Activated naive CD4-positive, alpha-beta T cell (primary cell): ENCODE results near the gene B3GAT2.

Source experiments
- DNase-seq, 4 experiments: peaks; one replicate each; lab custom pipeline; 2025; lab: John Stamatoyannopoulos, UW

Gene B3GAT2

GRCh38 chr6:70894001-70894400 lies 62.9 kb downstream of the B3GAT2 start:
- DNase-seq, result no peak

DNA sequence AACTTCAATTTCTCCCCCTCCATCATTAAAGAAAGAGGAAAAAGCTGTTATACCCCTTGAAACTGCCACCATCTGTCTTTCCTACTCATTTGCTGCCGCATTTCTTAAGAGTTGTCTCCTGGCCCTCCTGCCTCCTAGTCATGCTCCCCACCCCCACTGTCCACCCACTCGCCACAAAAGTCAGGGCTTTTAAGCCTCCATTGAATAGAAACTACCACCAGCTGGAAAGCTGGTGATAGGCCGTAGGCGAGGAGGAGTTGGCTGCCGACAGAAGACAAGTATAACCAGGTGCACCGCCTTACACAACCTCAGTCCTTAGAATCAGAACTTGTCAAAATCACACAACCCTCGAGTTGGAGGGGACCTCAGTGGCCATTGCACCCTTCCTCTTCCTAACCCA lies 67.6 kb downstream of the B3GAT2 start:
- no peak for DNase-seq

GRCh38 chr6:70886661-70887060 lies 70.2 kb downstream of the B3GAT2 start:
- no peak for DNase-seq

DNA sequence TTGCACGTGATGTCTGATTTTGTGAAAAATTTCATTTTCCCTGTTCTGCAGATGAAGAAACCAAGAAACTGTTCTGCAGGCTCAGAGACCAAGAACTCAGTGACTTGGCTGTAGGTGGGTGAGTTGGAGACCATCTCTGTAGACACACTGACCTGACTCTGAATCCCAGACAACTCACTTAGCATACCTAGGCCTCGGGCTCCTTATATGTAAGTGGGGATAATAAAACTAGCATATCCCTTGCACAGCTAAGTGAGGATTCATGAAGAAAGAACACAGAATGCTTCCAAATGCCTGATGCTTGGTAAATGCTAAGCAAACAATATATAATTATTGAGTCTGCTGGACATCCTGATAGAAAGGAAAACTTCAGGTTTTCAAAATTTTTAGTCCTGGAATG lies 70.8 kb downstream of the B3GAT2 start:
- DNase-seq, result no peak

GRCh38 chr6:70884074-70884983 lies 72.5 kb downstream of the B3GAT2 start:
- peak in 3 of 4 experiments; percentile 5 to 14 (median 8) for DNase-seq

DNA sequence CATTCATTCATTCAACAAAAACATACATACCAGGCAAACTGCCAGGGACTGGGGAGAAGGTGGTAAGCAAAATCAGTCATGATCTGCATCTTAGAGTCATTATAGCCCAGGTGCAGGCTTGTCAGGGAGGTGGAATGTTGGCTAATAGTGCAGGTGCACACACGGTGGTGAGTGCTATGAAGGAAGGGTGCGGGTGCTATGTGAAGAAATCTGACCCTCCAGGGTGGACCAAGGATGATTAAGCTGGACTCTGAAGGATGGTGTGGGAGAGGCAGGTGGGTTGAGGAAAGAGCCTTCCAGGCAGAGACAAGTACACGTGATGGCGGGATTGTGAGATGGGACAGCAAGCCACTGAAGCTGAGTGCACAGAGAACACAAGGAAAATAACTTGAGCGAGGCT lies 77.4 kb downstream of the B3GAT2 start:
- no peak for DNase-seq

DNA sequence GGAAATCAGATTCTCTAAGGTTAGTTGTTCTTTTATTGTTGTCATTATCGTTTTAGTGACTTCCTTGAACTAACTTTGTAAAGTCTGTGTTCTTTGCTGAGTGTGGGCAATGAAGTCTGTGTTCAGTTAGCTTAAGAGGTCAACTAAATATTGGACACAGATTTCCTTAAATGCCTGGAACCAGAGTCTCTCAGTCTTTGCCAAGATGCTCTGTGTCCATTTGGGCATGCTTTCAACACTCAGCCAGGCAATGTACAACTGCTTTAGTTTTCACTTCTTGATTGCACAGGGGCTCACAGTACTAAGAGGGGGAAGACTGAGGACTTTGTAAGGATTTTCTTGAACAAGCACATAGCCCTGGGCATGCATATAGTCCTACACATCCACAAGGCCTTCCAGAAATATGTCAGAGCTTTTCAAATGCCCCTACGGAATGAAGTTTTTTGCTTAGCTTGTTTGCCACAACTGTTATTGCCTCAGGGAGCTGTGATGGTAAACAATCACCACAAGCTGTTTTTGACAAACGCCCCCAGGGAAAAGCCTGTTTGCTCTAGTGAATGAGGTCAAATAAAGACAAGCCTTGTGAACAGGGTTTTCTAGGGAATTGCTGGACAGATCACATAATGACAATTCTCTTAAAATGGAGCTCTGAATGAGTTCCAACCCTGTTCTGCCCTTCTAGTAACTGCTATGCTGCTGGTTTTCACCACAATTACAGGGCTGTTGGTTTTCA lies 82.5 kb downstream of the B3GAT2 start:
- DNase-seq, result no peak

- no peak for DNase-seq
Observed at GRCh38 chr6:70872469-70872868, 84.4 kb downstream of the B3GAT2 start.

DNA sequence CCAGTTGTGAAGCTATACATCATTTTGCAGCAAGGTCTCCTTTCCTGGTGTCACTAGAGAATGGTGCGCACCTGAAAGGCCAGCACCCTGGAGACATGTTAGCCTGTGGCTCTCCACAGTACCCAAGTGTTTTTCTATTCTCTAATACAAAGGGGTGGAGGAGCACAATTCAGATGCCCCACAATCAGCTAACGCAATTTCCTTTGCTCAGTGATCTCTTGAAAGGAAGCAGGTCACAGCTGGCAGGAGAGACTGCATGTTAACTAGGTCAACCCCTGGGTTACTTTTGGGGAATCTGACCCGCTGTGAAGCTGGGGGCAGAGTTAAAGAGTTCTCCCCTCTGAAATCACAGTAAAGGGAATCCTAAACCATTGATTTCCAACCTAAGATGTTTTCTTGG lies 92.5 kb downstream of the B3GAT2 start:
- DNase-seq, result no peak

GRCh38 chr6:70863343-70863742 lies 93.5 kb downstream of the B3GAT2 start:
- no peak for DNase-seq

DNA sequence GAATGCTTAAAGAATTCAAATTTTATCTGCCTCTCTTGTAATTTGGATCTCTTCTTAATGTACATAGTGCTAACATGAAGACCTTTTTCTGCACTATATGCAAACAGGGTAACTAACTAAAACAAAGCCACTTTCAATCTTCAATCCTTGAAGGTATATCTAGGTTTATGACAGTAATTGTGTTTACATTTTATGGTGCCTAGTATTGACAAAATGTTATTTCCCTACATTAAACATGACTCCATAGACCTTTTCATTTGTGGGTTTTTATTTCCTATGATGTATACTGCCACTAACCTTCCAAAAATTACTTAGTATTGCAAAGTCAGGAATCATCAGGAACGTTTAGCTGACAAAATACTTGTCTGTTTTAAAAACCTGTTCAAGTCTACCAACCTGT lies 95.9 kb downstream of the B3GAT2 start:
- DNase-seq, result no peak

DNA sequence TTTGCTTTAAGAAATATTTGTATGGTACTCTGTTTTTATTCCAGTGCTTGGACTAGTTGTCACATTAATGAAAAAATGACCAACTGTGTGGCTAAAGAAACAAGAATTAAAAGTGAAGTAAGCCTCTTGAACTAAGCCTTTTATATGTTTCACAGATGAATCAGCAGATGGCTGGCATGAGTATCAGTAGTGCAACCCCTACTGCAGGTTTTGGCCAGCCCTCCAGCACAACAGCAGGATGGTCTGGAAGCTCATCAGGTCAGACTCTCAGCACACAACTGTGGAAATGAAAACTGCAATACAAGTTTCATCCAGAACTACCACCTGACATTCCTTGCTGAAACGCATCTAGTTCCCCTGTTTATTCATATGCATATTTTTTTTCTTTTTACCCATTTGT lies 96.8 kb downstream of the B3GAT2 start:
- no peak for DNase-seq

GRCh38 chr6:70857387-70858077 lies 99.3 kb downstream of the B3GAT2 start:
- DNase-seq, result no peak

- no peak for DNase-seq
Observed at GRCh38 chr6:70852667-70853246, 104.1 kb downstream of the B3GAT2 start.

DNA sequence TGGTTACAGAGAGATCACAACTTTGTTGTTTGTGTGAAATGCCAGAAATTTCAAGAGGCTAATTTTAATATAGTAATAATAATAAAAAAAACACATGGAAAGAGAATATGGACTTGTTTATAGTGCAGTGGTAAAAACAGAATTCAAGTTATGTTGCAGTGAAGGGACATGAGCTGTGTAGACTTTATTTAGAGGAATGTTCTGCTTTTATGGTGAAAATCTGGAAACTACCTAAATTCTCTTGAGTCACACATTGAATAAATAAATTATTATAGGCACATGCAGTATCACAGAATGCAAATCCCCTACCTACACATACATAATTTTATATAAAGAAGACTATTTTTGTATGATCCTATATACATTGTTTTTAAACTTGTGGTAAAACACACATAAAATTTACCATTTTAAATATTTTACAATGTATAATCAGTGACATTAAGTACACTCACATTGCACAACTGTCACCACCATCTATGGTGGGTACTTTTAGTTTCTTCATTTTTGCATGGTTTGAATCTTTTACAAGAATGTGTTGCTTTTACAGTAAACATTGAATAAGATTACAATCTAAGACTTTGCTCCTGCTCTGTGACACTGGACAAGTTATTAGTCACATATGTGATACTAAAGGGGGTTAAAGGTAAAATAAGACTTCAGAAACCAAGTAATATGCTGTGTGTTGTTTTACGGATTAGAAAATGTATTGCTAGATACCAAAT lies 107.4 kb downstream of the B3GAT2 start:
- DNase-seq, result no peak

- no peak for DNase-seq
Observed at GRCh38 chr6:70847106-70848084, 109.5 kb downstream of the B3GAT2 start.

GRCh38 chr6:70846207-70846835 lies 110.5 kb downstream of the B3GAT2 start:
- no peak for DNase-seq

DNA sequence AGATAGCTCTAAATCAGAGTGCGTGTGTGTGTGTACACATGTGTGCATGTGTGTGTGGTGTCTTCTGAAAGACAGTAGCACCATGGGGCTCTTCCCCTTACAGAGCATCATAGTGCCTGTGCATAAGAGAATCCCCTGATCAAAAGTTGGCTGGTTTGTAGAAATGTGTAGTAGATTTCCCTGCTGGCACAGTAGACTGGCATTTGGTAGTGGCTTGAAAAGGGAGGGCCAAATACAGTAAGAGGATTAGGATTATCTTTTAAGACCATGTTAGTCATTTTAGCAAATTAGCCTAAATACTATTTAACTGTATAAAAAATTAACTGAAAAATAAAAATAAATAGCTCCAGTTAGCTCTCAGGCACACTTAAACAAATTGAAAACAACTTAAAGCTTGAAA lies 112.6 kb downstream of the B3GAT2 start:
- no peak for DNase-seq

- no peak for DNase-seq
Observed at GRCh38 chr6:70843328-70843918, 113.4 kb downstream of the B3GAT2 start.

- no peak for DNase-seq
Observed at GRCh38 chr6:70842541-70842940, 114.3 kb downstream of the B3GAT2 start.
